ENCODE data around the gene SEPTIN5.

DNA sequence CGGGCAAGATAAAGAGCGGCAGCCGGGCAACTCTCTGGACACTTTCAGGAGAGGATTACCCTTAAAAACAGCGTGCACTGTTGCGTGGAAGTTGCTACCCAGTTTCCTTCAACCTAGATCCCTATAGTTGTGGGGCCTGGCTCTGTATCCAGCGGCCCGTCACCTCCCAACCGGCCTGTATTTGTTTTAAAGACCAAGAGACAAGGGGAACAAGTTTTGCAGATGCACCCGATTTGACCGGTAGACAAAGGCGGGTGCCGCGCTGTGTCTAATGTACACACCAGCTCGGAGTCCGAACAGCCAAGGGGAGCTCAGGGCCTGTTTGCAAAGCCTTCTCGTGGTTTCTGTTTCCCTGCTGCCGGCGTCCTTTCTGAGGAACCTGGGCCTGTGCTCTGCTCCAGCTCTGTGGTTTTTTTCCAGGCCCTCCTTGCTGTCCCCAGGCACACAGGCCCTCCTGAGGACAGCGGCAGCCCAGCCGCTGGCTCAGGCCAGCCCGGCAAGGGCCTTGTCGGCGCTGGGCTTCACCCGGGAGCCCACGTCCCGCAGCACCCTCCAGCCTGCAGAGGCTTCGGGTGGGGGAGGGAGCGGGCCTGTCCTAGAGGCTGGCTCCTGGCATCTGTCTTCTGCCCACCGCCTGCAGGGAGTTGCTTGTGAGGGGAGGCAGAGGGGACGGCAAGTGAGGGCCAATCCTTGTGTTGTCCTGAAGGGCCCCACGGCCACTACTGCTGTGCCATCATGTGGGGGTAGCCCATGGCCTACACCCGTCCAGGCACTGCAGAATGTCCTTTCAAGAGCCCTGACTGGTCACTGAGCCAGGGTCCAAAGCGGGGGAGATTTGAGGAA lies 47.6 kb downstream of the SEPTIN5 start:
- TF ChIP-seq POLR2AphosphoS5 (IDR thresholded peaks at IDR 0.05) = no peak
- TF ChIP-seq, protein P1, sequence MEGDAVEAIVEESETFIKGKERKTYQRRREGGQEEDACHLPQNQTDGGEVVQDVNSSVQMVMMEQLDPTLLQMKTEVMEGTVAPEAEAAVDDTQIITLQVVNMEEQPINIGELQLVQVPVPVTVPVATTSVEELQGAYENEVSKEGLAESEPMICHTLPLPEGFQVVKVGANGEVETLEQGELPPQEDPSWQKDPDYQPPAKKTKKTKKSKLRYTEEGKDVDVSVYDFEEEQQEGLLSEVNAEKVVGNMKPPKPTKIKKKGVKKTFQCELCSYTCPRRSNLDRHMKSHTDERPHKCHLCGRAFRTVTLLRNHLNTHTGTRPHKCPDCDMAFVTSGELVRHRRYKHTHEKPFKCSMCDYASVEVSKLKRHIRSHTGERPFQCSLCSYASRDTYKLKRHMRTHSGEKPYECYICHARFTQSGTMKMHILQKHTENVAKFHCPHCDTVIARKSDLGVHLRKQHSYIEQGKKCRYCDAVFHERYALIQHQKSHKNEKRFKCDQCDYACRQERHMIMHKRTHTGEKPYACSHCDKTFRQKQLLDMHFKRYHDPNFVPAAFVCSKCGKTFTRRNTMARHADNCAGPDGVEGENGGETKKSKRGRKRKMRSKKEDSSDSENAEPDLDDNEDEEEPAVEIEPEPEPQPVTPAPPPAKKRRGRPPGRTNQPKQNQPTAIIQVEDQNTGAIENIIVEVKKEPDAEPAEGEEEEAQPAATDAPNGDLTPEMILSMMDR (IDR thresholded peaks at IDR 0.05) = no peak

Data from gastroesophageal sphincter (tissue), 3 donors.